GM19043 (cell line): ENCODE data around the gene CKLF.
"Not testable (repeated sequence)": the region's sequence is repeated elsewhere in the genome, so short reads cannot be mapped to it uniquely, and the experiment has no call there.

ENCODE experiments used
- ATAC-seq: cut with Tn5 transposase; IDR thresholded peaks from one replicate; pipeline ENCODE4 v1.9.1; 2021; ENCODE audit warnings: low read depth; ENCODE audit not compliant: unreplicated experiment

CKLF gene

GRCh38 chr16:66552286-66553177 is at the start of gene CKLF:
Gene CKLF (plus strand): TSS chr16:66552576. CDS start chr16:66552716, 140 bp downstream.
- ATAC-seq: peak; percentile 65

GRCh38 chr16:66503030-66503429 is 49.3 kb upstream of the CKLF start:
- no peak for ATAC-seq

- ATAC-seq: no peak
These were observed 48.8 kb upstream of the CKLF start for GRCh38 chr16:66503612-66504011.

GRCh38 chr16:66507731-66508239 is 44.6 kb upstream of the CKLF start:
- ATAC-seq: no peak

- no peak for ATAC-seq
These were observed 44.0 kb upstream of the CKLF start for GRCh38 chr16:66508248-66508913.

- ATAC-seq: no peak
These were observed 43.4 kb upstream of the CKLF start for GRCh38 chr16:66508914-66509496.

- no peak for ATAC-seq
These were observed 42.8 kb upstream of the CKLF start for GRCh38 chr16:66509576-66509975.

GRCh38 chr16:66510298-66510697 is 42.1 kb upstream of the CKLF start:
- no peak for ATAC-seq

GRCh38 chr16:66510711-66511601 is 41.4 kb upstream of the CKLF start:
- ATAC-seq: no peak

GRCh38 chr16:66511602-66512271 is 40.6 kb upstream of the CKLF start:
- no peak for ATAC-seq

GRCh38 chr16:66512272-66513110 is 39.9 kb upstream of the CKLF start:
- ATAC-seq: no peak

GRCh38 chr16:66513111-66513723 is 39.2 kb upstream of the CKLF start:
- no peak for ATAC-seq

- ATAC-seq: not testable (repeated sequence)
These were observed 38.0 kb upstream of the CKLF start for GRCh38 chr16:66514391-66514790.

GRCh38 chr16:66514980-66515595 is 37.3 kb upstream of the CKLF start:
- not testable (repeated sequence) for ATAC-seq

GRCh38 chr16:66515596-66516508 is 36.5 kb upstream of the CKLF start:
- ATAC-seq: no peak

- peak; percentile 20 for ATAC-seq
These were observed 35.9 kb upstream of the CKLF start for GRCh38 chr16:66516509-66516807.
